T-helper 2 cell treated with Interferon-gamma antibody and Interleukin-4, amounts not matched to agents 100 ng/mL and 5 ng/mL, for 36 hours (primary cell): Measurements from ENCODE around the gene GLS. TPM values are rescaled to one million over a fixed set of nuclear protein-coding genes. Genes with fewer than 3 reads are reported as not detected.
"Not testable (repeated sequence)": the region's sequence is repeated elsewhere in the genome, so short reads cannot be mapped to it uniquely, and the experiment has no call there.

Source experiments
- intact Hi-C: fragments of 100-400 bp; cut with micrococcal nuclease; formaldehyde crosslinking; loops from one replicate; pipeline ENCODE4 v1.15.1; 2023
- total RNA-seq: library from RNA; stranded (reverse); gene quantifications from 2 replicates; pipeline ENCODE4 v1.2.3, GENCODE V29; 2022

Gene GLS
- total RNA-seq, 1 donor from 2014 or later, result 173 TPM

- intact Hi-C loops, result no loop called here
Observed at GRCh38 chr2:190987116-190987515, 106.5 kb downstream of the GLS start.

GRCh38 chr2:190987938-190988337 lies 107.3 kb downstream of the GLS start:
- intact Hi-C loops, result no loop called here

GRCh38 chr2:190988910-190989309 lies 108.3 kb downstream of the GLS start:
- intact Hi-C loops, result no loop called here

GRCh38 chr2:190990132-190990531 lies 109.5 kb downstream of the GLS start:
- intact Hi-C loops, result no loop called here

GRCh38 chr2:190993292-190993643 lies 112.6 kb downstream of the GLS start:
- intact Hi-C loops, result no loop called here

- intact Hi-C loops, result no loop called here
Observed at GRCh38 chr2:190994148-190994547, 113.5 kb downstream of the GLS start.

GRCh38 chr2:190995315-190995714 lies 114.7 kb downstream of the GLS start:
- intact Hi-C loops, result not testable (repeated sequence)

- intact Hi-C loops, result loop anchor here (2.0 kb wide), 2 partner anchors 14 to 34 kb away; no protein-coding TSS in a partner anchor
Observed at GRCh38 chr2:190996338-190996946, 115.8 kb downstream of the GLS start.

GRCh38 chr2:190996947-190997346 lies 116.3 kb downstream of the GLS start:
- intact Hi-C loops, result loop anchor here (2.0 kb wide), 2 partner anchors 14 to 34 kb away; no protein-coding TSS in a partner anchor

- intact Hi-C loops, result loop anchor here (2.0 kb wide), 2 partner anchors 13 to 33 kb away; no protein-coding TSS in a partner anchor
Observed at GRCh38 chr2:190997526-190998113, 117.0 kb downstream of the GLS start.

- intact Hi-C loops, result no loop called here
Observed at GRCh38 chr2:190999058-190999457, 118.4 kb downstream of the GLS start.

- intact Hi-C loops, result loop anchor here (2.0 kb wide), 1 partner anchor 21 kb away; no protein-coding TSS in a partner anchor
Observed at GRCh38 chr2:190999949-191000665, 119.5 kb downstream of the GLS start.

- intact Hi-C loops, result loop anchor here (2.0 kb wide), 1 partner anchor 22 kb away; no protein-coding TSS in a partner anchor
Observed at GRCh38 chr2:191001032-191001431, 120.4 kb downstream of the GLS start.

GRCh38 chr2:191001624-191002023 lies 121.0 kb downstream of the GLS start:
- intact Hi-C loops, result loop anchor here (2.0 kb wide), 1 partner anchor 23 kb away; no protein-coding TSS in a partner anchor

GRCh38 chr2:191003405-191004309 lies 123.0 kb downstream of the GLS start:
- intact Hi-C loops, result no loop called here

GRCh38 chr2:191006297-191006696 lies 125.7 kb downstream of the GLS start:
- intact Hi-C loops, result no loop called here

- intact Hi-C loops, result no loop called here
Observed at GRCh38 chr2:191006997-191007783, 126.6 kb downstream of the GLS start.

- intact Hi-C loops, result no loop called here
Observed at GRCh38 chr2:191008286-191008685, 127.7 kb downstream of the GLS start.

GRCh38 chr2:191009541-191010374 lies 129.1 kb downstream of the GLS start:
- intact Hi-C loops, result loop anchor here (2.0 to 5.0 kb wide), 3 partner anchors 13 to 1347 kb away; partner anchors contain the start of genes ASNSD1, ORMDL1 and PMS1
